GM13977 (cell line): ENCODE measurements around the gene POMGNT2.

ENCODE experiments used
- DNase-seq: peaks from one replicate; pipeline ENCODE4 v3.0.0; 2012; ENCODE audit warnings: low spot score
- in situ Hi-C: fragments of 300-500 bp; cut with MboI; formaldehyde crosslinking; loops from one replicate; pipeline ENCODE4 v1.12.0; 2022; ENCODE audit warnings: low sequenced_read_pairs, low pct_unique_long_range_greater_than_20kb, mixed read lengths, inconsistent platforms; ENCODE audit not compliant: unreplicated experiment
- TF ChIP-seq, protein P1 (sequence below): IDR thresholded peaks from 2 replicates; pipeline ENCODE4 v1.5.1; 2012; ENCODE audit warnings: mild to moderate bottlenecking, control low read depth; ENCODE audit not compliant: insufficient read depth; ENCODE audit errors: extremely low read depth, missing control alignments

The POMGNT2 gene

DNA sequence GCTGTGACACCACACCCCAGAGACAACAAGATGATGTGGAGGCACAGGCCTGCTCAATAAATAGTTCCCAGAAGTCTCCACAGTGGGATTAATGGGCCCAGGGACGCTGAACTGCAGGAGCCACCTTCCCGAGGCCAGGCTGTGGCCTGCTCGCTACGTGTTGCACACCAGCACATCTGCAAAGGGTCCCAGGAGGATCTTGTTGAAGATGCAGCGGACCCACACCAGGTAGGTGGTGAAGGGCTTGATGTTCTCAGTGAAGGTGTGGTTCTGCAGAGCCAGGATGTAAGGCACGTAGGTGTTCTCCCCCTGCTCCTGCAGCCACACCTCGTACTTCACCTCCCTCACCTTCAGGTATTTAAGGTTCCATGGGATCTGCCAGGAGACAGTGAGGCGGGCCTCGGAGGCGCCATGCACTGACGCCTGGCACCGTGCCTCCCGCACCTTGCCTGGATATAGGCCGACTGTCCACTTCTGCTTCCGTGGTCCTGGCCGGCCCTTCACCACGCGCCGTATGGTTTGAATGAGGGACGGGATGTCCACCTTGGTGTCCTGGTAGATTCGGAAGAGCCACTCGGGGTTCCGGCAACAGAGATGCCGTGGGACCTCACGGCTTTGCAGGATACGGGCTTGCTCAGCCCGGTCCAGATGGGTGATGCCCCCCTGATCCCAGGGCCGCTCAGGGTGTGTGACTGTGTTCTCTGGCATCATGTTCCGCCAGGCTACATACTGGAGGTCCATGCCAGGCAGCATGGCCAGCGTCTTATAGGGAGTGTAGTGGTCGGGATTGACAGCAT lies 26.1 kb downstream of the POMGNT2 start:
- TF ChIP-seq, protein P1, sequence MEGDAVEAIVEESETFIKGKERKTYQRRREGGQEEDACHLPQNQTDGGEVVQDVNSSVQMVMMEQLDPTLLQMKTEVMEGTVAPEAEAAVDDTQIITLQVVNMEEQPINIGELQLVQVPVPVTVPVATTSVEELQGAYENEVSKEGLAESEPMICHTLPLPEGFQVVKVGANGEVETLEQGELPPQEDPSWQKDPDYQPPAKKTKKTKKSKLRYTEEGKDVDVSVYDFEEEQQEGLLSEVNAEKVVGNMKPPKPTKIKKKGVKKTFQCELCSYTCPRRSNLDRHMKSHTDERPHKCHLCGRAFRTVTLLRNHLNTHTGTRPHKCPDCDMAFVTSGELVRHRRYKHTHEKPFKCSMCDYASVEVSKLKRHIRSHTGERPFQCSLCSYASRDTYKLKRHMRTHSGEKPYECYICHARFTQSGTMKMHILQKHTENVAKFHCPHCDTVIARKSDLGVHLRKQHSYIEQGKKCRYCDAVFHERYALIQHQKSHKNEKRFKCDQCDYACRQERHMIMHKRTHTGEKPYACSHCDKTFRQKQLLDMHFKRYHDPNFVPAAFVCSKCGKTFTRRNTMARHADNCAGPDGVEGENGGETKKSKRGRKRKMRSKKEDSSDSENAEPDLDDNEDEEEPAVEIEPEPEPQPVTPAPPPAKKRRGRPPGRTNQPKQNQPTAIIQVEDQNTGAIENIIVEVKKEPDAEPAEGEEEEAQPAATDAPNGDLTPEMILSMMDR = no peak
- no peak for DNase-seq
- in situ Hi-C loops = no loop called here

DNA sequence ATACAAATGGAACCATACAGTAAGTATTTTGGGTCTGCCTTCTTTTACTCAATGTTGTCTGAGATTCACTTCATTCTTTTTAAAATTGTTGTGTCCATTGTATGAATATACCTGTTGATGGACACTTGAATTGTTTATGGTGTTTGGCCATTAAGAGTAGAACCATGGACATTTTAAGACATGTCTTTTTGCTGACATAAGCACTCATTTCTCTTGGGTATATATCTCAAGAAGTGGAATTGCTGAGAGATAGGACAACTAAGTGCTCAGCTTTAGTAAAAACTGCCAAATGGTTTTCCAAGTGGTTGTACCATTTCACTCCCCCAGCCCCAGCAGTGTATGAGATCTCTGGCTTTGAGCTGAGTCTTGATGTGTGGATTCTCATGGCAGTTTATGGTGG lies 28.2 kb downstream of the POMGNT2 start:
- TF ChIP-seq, protein P1 = no peak
- no peak for DNase-seq
- in situ Hi-C loops = no loop called here

DNA sequence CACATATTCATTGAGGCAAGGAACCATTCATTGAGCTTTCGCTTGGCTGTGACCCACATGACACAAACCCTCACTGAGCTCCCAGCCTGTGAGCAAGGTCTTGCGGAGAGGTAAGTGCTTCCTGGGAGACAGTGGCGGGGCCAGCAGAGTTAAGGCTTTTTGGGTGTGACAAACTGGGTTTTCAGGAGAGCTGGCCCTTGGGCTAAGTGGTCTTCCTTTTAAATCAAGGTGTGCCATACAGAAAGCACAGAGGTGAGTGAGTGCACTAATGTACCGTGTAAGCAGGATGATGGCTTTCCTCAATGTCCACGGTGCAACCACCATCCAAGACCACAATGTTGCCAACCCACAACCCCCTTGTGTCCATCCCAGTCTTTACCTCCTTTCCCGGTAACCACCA lies 28.6 kb downstream of the POMGNT2 start:
- no peak for DNase-seq
- in situ Hi-C loops = no loop called here
- TF ChIP-seq, protein P1 = no peak

DNA sequence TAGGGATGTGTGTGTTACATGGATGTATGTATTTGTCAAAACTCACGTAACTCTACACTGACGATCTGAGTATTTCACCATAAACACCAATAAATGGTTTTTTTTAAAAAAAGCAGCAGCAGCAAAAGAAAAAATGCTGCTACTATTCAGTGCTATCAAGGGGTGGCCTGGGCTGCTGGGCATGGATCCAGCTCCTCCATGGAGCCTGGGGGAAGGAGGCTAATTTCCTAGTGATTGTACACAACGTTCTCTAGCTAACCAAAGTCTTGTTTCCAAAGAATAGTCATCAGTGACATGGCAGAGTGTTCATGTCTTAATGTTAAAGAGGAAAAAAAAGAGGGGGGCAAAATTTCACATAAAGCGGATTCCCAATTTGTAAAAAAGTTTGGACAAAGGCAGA lies 29.0 kb downstream of the POMGNT2 start:
- DNase-seq = no peak
- in situ Hi-C loops = no loop called here
- TF ChIP-seq, protein P1 = no peak

DNA sequence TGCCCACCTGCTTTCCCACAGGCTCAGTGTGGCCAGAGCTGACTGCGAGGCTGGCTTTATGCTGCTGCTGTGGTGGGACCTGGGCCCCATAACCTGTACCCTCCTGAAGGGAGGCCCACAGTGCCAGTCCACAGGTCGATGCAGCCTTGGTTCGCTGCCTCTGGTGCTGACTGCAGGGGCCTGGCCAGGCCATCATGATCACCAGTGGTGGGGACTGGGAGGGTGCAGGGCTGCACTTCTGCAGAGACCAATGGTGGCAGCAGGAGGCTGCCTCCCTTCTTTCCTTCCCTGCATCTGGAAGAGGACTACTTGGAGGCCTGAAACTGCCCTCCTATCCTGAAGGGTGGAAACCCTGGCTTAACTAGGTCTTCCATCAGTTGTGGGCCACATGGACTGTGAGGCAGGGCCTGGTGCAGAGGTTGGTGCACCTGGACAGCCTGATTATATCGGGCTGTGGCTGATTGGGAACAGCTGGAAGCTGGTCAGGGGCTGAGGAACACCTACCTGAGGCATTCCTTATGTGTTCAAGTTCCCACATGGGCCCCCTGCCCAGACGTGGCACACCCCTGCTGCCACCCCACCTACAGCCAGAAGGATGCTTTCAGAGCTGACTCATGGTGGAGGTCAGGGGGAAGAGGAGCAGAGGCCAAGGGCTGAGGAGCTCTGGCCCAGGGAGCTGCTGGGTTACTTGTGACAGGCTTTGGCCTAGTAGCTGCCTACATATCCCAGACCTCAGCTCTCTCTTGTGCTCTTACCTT lies 29.8 kb downstream of the POMGNT2 start:
- TF ChIP-seq, protein P1 = no peak
- in situ Hi-C loops = no loop called here

DNA sequence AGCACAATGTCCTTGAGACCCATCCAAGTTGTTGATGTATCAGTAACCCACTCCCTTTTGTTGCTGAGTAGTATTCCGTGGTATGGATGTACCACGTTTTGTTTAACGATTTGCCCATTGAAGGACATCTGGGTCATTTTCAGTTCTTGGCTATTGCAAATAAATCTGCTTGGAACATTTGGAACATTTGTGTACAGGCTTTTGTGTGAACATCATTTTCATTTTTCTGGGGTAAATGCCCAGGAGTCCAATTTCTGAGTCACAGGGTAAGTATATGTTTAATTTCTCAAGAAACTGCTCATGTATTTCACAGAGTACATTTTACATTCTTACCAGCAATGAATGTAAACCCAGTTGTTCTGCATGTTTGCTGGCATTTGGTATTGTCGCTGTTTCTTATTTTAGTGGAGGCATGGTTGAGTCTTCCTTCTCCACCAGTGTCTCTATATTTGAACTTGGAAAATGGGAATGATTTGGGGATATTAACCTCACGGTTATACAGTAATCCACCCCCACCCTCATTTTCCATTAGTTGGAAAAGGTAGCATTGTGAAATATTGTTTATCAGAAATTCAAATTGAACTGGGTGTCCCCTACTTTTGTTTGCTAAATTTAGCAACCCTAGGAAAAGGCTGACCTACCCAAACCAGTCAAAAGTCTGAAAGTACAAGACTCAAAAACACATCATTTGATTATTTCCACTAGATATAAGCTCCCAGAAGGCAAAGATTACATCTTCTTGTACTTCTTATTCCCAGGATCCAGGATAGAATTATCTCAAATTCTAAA lies 30.8 kb downstream of the POMGNT2 start:
- TF ChIP-seq, protein P1 = no peak
- DNase-seq = no peak
- in situ Hi-C loops = no loop called here

More for the DNA sequence above, 29.8 kb downstream of the POMGNT2 start:
- DNase-seq = no peak
